ENCODE data around the gene SLC27A4.

- TF ChIP-seq, protein P1, sequence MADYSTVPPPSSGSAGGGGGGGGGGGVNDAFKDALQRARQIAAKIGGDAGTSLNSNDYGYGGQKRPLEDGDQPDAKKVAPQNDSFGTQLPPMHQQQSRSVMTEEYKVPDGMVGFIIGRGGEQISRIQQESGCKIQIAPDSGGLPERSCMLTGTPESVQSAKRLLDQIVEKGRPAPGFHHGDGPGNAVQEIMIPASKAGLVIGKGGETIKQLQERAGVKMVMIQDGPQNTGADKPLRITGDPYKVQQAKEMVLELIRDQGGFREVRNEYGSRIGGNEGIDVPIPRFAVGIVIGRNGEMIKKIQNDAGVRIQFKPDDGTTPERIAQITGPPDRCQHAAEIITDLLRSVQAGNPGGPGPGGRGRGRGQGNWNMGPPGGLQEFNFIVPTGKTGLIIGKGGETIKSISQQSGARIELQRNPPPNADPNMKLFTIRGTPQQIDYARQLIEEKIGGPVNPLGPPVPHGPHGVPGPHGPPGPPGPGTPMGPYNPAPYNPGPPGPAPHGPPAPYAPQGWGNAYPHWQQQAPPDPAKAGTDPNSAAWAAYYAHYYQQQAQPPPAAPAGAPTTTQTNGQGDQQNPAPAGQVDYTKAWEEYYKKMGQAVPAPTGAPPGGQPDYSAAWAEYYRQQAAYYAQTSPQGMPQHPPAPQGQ (CRISPR knock-in tag; IDR thresholded peaks at IDR 0.05; ENCODE audit: borderline replicate concordance), result no peak
- no peak for TF ChIP-seq ZBTB43 (CRISPR knock-in tag; conservative IDR thresholded peaks at IDR 0.05)
- TF ChIP-seq POLR2AphosphoS5 (IDR thresholded peaks at IDR 0.05; ENCODE audit: low read depth, low read length), result no peak
- TF ChIP-seq PTBP1 (IDR thresholded peaks at IDR 0.05; ENCODE audit: low read depth, low read length, poor library complexity, severe bottlenecking), result no peak
- TF ChIP-seq, protein P2, sequence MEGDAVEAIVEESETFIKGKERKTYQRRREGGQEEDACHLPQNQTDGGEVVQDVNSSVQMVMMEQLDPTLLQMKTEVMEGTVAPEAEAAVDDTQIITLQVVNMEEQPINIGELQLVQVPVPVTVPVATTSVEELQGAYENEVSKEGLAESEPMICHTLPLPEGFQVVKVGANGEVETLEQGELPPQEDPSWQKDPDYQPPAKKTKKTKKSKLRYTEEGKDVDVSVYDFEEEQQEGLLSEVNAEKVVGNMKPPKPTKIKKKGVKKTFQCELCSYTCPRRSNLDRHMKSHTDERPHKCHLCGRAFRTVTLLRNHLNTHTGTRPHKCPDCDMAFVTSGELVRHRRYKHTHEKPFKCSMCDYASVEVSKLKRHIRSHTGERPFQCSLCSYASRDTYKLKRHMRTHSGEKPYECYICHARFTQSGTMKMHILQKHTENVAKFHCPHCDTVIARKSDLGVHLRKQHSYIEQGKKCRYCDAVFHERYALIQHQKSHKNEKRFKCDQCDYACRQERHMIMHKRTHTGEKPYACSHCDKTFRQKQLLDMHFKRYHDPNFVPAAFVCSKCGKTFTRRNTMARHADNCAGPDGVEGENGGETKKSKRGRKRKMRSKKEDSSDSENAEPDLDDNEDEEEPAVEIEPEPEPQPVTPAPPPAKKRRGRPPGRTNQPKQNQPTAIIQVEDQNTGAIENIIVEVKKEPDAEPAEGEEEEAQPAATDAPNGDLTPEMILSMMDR (CRISPR knock-in tag; IDR thresholded peaks at IDR 0.05), result no peak
- no peak for TF ChIP-seq ZNF121 (CRISPR knock-in tag; IDR thresholded peaks at IDR 0.05)
- no peak for TF ChIP-seq IRF1 (CRISPR knock-in tag; IDR thresholded peaks at IDR 0.05; ENCODE audit: low read depth)
Measured at GRCh38 chr9:128333451-128333869, 6.9 kb upstream of the SLC27A4 start.
